Dermis microvascular lymphatic vessel endothelial cell (primary cell): ENCODE data around the gene AMZ2. TPM values are rescaled to one million over a fixed set of nuclear protein-coding genes. Genes with fewer than 3 reads are reported as not detected.
A peak's percentile ranks its signal among the peaks of the same experiment; 100 is the strongest.

Experiments used
- DNase-seq, 2 donors: peaks; one replicate each; pipeline versions ENCODE4 v3.0.0 to v3.0.0-alpha.2; 2010; ENCODE audit warnings: low read depth in 2 of 2
- total RNA-seq: library from RNA; depleted of rRNA; stranded (reverse); fragments of >200 nt; gene quantifications from 2 replicates; pipeline ENCODE4 v1.2.1, GENCODE V29; 2014

Gene AMZ2
- total RNA-seq, 1 donor from 2014 or later, result 35.8 TPM

GRCh38 chr17:68290955-68291835, 43.4 kb downstream of the AMZ2 start, which contains the start of the genes ARSG and SLC16A6:
TSS of gene ARSG (plus strand) at chr17:68291495. CDS start at chr17:68307494, 15,999 bp downstream.
TSS of gene SLC16A6 (minus strand) at chr17:68291127. CDS start at chr17:68278320, 12,807 bp downstream.
- DNase-seq, result peak; percentile 37 to 84

- DNase-seq, result peak in 1 of 2 donors; percentile 74
Observed at GRCh38 chr17:68291836-68292688, 44.2 kb downstream of the AMZ2 start.

- DNase-seq, result no peak
Observed at GRCh38 chr17:68292689-68293040, 44.8 kb downstream of the AMZ2 start.

GRCh38 chr17:68293490-68294195, 45.8 kb downstream of the AMZ2 start:
- no peak for DNase-seq

GRCh38 chr17:68294196-68294555, 46.3 kb downstream of the AMZ2 start:
- DNase-seq, result no peak

- no peak for DNase-seq
Observed at GRCh38 chr17:68294617-68295016, 46.8 kb downstream of the AMZ2 start.

GRCh38 chr17:68295086-68295485, 47.2 kb downstream of the AMZ2 start:
- DNase-seq, result no peak

GRCh38 chr17:68296217-68297191, 48.7 kb downstream of the AMZ2 start:
- DNase-seq, result no peak

GRCh38 chr17:68297195-68297594, 49.4 kb downstream of the AMZ2 start:
- DNase-seq, result no peak

- no peak for DNase-seq
Observed at GRCh38 chr17:68298601-68299000, 50.8 kb downstream of the AMZ2 start.

GRCh38 chr17:68299817-68300216, 52.0 kb downstream of the AMZ2 start:
- no peak for DNase-seq

GRCh38 chr17:68301438-68301959, 53.7 kb downstream of the AMZ2 start:
- DNase-seq, result peak in 1 of 2 donors; percentile 86

GRCh38 chr17:68302066-68302564, 54.3 kb downstream of the AMZ2 start:
- peak; percentile 86 to 98 for DNase-seq

- no peak for DNase-seq
Observed at GRCh38 chr17:68302666-68303065, 54.8 kb downstream of the AMZ2 start.

GRCh38 chr17:68304706-68305105, 56.9 kb downstream of the AMZ2 start:
- no peak for DNase-seq

- DNase-seq, result peak in 1 of 2 donors; percentile 84
Observed at GRCh38 chr17:68305142-68305541, 57.3 kb downstream of the AMZ2 start.
